Panc1 (cell line): ENCODE measurements around the gene FOXO1. TPM values are rescaled to one million over a fixed set of nuclear protein-coding genes. Genes with fewer than 3 reads are reported as not detected.

Experiments used
- ATAC-seq: fragments of 200-7000 bp; cut with Tn5 transposase; 2 replicates; pipeline ENCODE4 v1.9.1; 2020; ENCODE audit warnings: mild to moderate bottlenecking, moderate library complexity
- BruUV-seq: library from RNA; stranded (reverse); fragments of 400-500 nt; replicated peaks from 2 replicates; lab custom pipeline; 2021; lab: Mats Ljungman, UMichigan
- CTCF ChIA-PET: fragments of 300-600 bp; sonication (Branson Sonifier 250); formaldehyde crosslinking; loops from one replicate; lab custom pipeline; 2022; ENCODE audit warnings: antibody characterized with exemption; lab: Charles Lee
- POLR2A ChIA-PET: fragments of 300-600 bp; sonication (Branson Sonifier 250); formaldehyde crosslinking; loops from one replicate; lab custom pipeline; 2022; ENCODE audit warnings: antibody characterized with exemption; lab: Charles Lee
- DNase-seq: peaks from one replicate; pipeline ENCODE4 v3.0.0-alpha.2; 2010; ENCODE audit warnings: low read depth, low spot score
- H3K27ac ChIP-seq: 2 replicates; pipeline ENCODE4 v1.5.1; 2011; ENCODE audit warnings: mild to moderate bottlenecking, low read length, inconsistent platforms
- H3K27me3 ChIP-seq: fragments of 200-500 bp; sonication (Bioruptor generic); 2 replicates; pipeline ENCODE4 v1.6.0; 2014; ENCODE audit warnings: low read length, inconsistent platforms; ENCODE audit not compliant: control insufficient read depth, insufficient read depth
- H3K36me3 ChIP-seq: fragments of 200-500 bp; sonication (Bioruptor generic); 2 replicates; pipeline ENCODE4 v1.5.1; 2014; ENCODE audit warnings: inconsistent platforms, mild to moderate bottlenecking, low read length, moderate library complexity; ENCODE audit not compliant: control insufficient read depth, insufficient read depth
- H3K4me1 ChIP-seq: 2 replicates; pipeline ENCODE4 v1.5.1; 2011; ENCODE audit warnings: inconsistent platforms, mild to moderate bottlenecking, low read length, moderate library complexity; ENCODE audit not compliant: control insufficient read depth, insufficient read depth
- H3K4me3 ChIP-seq, 2 experiments: 2 replicates each; pipeline ENCODE4 v1.5.1; 2011 to 2012; ENCODE audit warnings: low read depth in 2 of 2, low read length in 2 of 2, mild to moderate bottlenecking in 2 of 2, inconsistent platforms in 1 of 2, moderate library complexity in 1 of 2
- H3K9me3 ChIP-seq: fragments of 200-500 bp; sonication (Bioruptor generic); 2 replicates; pipeline ENCODE4 v1.5.1; 2014; ENCODE audit warnings: low read depth, mild to moderate bottlenecking, inconsistent platforms, low read length, moderate library complexity; ENCODE audit not compliant: control insufficient read depth, insufficient read depth
- CTCF ChIP-seq: fragments of 450-650 bp; IDR thresholded peaks from 2 replicates; pipeline ENCODE4 v1.5.1; 2017; ENCODE audit warnings: mild to moderate bottlenecking
- POLR2AphosphoS5 ChIP-seq: IDR thresholded peaks from 2 replicates; pipeline ENCODE4 v1.6.1; 2012; ENCODE audit warnings: mild to moderate bottlenecking, low read depth, low read length, moderate library complexity
- REST ChIP-seq, 2 experiments: IDR thresholded peaks; 2 replicates each; pipeline ENCODE4 v1.6.1; 2011 to 2012; ENCODE audit warnings: low read depth in 2 of 2, control low read depth in 1 of 2, low read length in 1 of 2, mild to moderate bottlenecking in 1 of 2, moderate library complexity in 1 of 2; ENCODE audit not compliant: insufficient read depth in 1 of 2
- SIN3A ChIP-seq: IDR thresholded peaks from 2 replicates; pipeline ENCODE4 v1.6.1; 2012; ENCODE audit warnings: low read depth, mild to moderate bottlenecking, low read length, moderate library complexity, borderline replicate concordance; ENCODE audit not compliant: insufficient read depth
- TCF7L2 ChIP-seq: IDR thresholded peaks from 2 replicates; pipeline ENCODE4 v1.6.1; 2011; ENCODE audit warnings: mild to moderate bottlenecking, low read depth, low read length, inconsistent platforms
- in situ Hi-C: cut with HindIII; loops from 2 replicates; pipeline ENCODE4 v1.10.0; 2016; ENCODE audit warnings: low sequenced_read_pairs, low pct_unique_long_range_greater_than_20kb
- intact Hi-C: fragments of 100-400 bp; cut with micrococcal nuclease; formaldehyde crosslinking; loops from one replicate; pipeline ENCODE4 v1.10.0; 2022; ENCODE audit not compliant: unreplicated experiment
- total RNA-seq: library from RNA; stranded (reverse); gene quantifications from one replicate; pipeline ENCODE4 v1.2.1, GENCODE V29; 2021; ENCODE audit not compliant: unreplicated experiment

FOXO1 gene
- total RNA-seq, 1 experiment from 2014 or later, result 2.1 TPM

GRCh38 chr13:40652588-40652940, 13.9 kb downstream of the FOXO1 start:
- DNase-seq, result no peak
- CTCF ChIA-PET, result no interaction called here
- intact Hi-C loops (no loop called here), in situ Hi-C loops (no loop called here)
- ATAC-seq, result no peak
- BruUV-seq, result no TSS peak
- Histone ChIP-seq H3K4me1 (no peaks in the 10 kb centered on the region), H3K36me3 (no peaks in the 10 kb centered on the region), H3K4me3 (no peak overlapping the region), H3K27me3 (no peaks in the 10 kb centered on the region), H3K9me3 (no peaks in the 10 kb centered on the region), H3K27ac (no peak overlapping the region)
- POLR2A ChIA-PET, result no interaction called here
- no peak for TF ChIP-seq TCF7L2

GRCh38 chr13:40651866-40652587, 14.4 kb downstream of the FOXO1 start:
- Histone ChIP-seq H3K27me3 (no peaks in the 10 kb centered on the region), H3K9me3 (no peaks in the 10 kb centered on the region), H3K4me1 (no peaks in the 10 kb centered on the region), H3K36me3 (no peaks in the 10 kb centered on the region), H3K4me3 (no peak overlapping the region), H3K27ac (no peak overlapping the region)
- no peak for TF ChIP-seq SIN3A
- no peak for TF ChIP-seq CTCF
- no peak for TF ChIP-seq REST (IDR thresholded peaks at IDR 0.05; ENCODE audit: insufficient read depth in 1 of 2, low read depth in 2 of 2, low read length in 1 of 2)
- TF ChIP-seq POLR2AphosphoS5, result no peak
- TF ChIP-seq TCF7L2, result no peak
- ATAC-seq (no peak), DNase-seq (no peak)
- BruUV-seq, result no TSS peak
- ChIA-PET POLR2A (no interaction called here), CTCF (no interaction called here)
- intact Hi-C loops, result no loop called here
- in situ Hi-C loops, result no loop called here

GRCh38 chr13:40648841-40649240, 17.6 kb downstream of the FOXO1 start:
- DNase-seq, result no peak
- no peaks in the 10 kb centered on the region for H3K27me3 ChIP-seq
- in situ Hi-C loops (no loop called here), intact Hi-C loops (no loop called here)
- ChIA-PET CTCF (no interaction called here), POLR2A (no interaction called here)
- TF ChIP-seq REST (IDR thresholded peaks at IDR 0.05; ENCODE audit: insufficient read depth in 1 of 2, low read depth in 2 of 2, low read length in 1 of 2) (no peak), TCF7L2 (no peak), POLR2AphosphoS5 (no peak), SIN3A (no peak), CTCF (no peak)
- ATAC-seq, result no peak
- BruUV-seq, result no TSS peak
- H3K9me3 ChIP-seq, result no peaks in the 10 kb centered on the region
- H3K4me1 ChIP-seq, result no peaks in the 10 kb centered on the region
- H3K27ac ChIP-seq, result no peak overlapping the region
- H3K36me3 ChIP-seq, result no peaks in the 10 kb centered on the region
- no peak overlapping the region for H3K4me3 ChIP-seq
